ENCODE measurements around the gene TXNDC15.

TXNDC15 gene

DNA sequence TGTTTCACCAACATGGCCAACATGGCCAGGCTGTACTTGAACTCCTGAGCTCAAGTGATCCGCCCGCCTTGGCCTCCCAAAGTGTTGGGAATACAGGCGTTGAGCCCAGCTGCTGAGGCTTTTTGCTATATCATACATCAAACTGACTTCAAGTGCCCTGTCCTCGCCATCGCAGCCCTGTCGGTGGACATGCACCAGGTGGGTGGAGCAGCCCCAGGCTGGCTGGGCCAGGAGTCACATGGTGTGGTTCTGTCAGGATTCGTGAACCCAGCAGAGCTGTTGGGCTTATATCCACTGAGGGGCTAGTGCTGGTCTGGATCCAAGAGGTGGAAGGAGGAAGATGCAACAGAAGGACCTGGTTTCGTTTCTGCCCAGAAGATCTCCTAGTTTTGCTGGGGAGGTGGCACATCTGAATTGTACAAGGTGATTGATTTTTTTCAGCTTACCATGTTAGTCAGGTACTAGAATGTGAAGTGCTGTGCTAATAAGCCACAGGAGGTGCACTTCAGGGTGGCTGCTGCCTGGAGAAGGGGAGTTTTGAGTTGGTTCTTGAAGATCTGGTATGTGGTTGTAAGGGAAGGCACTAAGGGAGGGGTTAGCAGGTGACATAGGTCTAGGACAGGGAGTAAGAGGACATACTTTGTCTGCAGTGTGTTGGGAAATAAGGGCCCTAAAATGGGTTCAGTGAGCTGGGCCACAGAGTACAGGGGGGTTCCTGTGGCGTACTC lies 46.8 kb downstream of the TXNDC15 start:
- DNase-seq: no peak

DNA sequence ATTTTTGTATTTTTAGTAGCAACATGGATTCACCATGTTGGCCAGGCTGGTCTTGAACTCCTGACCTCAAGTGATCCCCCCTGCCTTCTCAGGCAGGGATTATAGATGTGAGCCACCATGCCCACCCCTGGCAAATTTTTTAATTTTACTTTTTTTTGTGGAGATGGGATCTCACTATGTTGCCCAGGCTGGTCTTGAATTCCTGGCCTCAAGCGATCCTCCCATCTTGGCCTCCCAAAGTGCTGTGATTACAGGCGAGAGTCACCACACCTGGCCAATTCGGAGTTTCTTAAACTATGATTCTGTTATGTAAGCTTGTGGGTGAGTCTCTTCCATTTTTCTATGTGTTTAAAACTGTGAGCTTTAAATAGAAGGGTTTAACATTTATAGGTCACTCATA lies 58.3 kb downstream of the TXNDC15 start:
- DNase-seq: no peak

GRCh38 chr5:134934202-134934601 lies 60.0 kb downstream of the TXNDC15 start:
- DNase-seq: no peak

DNA sequence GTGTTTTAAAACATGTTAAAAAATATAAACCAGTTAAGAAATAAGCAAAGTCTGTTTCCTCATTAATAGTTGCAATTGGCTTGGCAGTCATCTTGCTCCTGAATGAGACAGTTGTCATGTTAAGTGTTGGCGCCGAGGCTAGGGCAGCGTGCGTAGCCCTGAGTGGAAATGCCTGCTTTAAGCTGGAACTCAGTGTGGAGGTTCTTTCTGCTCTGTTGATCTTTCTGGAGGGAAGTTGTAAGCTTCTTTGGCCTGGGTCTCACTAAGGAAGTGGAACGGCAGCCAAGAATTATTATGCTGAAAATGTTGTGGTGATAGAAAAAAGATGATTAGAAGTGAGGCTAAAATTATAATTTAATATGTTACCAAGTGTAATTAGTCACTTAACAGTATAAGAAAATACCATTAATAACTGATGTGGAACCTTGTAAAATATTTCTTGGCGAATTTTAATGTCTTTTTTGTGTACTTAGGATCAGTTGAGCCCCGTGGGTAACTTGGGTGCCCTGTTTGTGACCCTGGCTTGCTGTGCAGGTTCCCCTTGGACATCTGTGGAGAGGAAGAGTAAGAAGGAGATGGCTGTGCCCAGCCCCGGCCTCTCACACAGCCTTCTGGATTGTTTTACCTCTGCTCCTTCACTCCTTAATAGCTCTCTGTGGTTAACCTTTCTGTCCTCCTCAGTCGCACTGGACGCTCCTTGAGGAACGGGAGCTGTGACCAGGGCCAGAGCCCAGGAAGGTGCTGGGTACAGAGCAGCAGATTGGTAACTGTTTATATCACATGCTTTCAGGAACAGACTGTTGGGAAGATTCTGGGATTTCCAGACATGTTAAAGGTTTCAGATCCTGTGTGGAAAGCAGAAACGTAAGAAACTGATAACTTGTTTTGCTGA lies 61.8 kb downstream of the TXNDC15 start:
- no peak for DNase-seq

- no peak for DNase-seq
Measured at GRCh38 chr5:134937526-134937925, 63.4 kb downstream of the TXNDC15 start.

- DNase-seq: no peak
Measured at GRCh38 chr5:134938030-134938429, 63.9 kb downstream of the TXNDC15 start.

- no peak for DNase-seq
Measured at GRCh38 chr5:134939500-134939899, 65.3 kb downstream of the TXNDC15 start.

GRCh38 chr5:134943547-134943946 lies 69.4 kb downstream of the TXNDC15 start:
- DNase-seq: no peak

GRCh38 chr5:134944630-134945029 lies 70.5 kb downstream of the TXNDC15 start:
- DNase-seq: no peak

GRCh38 chr5:134945041-134945440 lies 70.9 kb downstream of the TXNDC15 start:
- no peak for DNase-seq

- no peak for DNase-seq
Measured at GRCh38 chr5:134948911-134949310, 74.7 kb downstream of the TXNDC15 start.

DNA sequence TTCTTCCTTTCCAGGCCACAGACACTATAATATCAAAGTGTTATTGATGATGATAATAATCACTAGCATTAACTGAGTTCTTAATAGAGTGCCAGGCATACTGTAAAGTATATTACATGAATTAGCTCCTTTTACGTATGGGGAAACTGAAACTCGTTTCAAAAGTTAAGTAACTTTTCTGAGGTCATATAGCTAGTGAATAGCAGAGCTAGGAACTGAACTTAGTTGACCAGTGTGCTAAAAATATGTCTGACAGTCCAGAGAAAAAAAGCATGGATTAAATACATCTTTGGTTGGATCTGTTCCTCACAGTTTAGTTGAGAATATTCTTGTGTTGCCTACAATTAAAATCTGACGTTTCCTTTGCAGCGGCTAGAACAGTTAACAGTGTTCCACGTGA lies 75.1 kb downstream of the TXNDC15 start:
- no peak for DNase-seq

Measured in activated naive CD4-positive, alpha-beta T cell treated with Interleukin-2 at 50 U/mL for 16 hours (primary cell).